ENCODE data around the gene CACNG3.
"Not testable (repeated sequence)": the region's sequence is repeated elsewhere in the genome, so short reads cannot be mapped to it uniquely, and the experiment has no call there.

Gene CACNG3

DNA sequence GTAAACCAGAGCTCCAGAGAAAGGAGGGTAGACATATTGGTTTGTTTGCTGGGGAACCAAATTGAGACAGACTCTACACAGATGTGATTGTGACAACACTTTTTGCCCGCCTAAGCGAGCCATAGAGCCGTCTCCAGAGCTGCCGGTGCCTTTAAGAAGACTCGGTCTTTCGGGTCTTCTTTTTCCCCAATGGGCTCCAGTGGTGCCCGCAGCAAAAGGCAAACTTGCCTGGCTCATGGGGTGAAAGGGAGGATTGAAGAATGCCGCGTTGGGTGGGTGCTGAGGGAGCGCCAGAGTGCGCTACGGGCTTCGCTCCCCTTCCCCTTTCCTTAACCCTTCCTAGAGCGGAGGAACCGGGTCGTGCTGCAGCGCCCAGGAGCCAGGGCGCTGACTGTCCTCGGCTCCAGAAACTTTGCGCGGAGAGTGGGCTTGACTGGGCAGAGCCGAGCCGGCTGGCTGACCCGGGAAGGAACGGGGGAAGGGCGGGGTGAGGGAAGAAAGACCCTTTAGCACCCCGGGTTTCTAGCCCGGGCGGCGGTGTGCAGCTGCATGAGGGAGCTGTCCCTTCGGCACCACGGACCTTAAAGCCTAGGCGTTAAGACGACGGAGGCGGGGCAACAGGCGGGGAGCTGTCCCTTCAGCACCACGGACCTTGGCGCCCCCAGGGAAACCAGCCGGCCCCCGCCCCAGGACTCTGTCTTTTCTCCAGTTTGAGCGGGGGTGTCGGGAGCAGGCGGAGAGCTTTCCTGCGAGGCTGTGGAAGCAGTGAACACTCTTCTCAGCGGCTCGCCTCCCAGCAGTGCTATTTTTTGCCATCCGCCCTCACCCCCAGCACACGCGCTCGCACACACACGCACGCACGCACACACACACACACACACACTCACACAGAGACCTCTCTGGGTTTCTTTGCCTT, at the start of gene CACNG3:
TSS of gene CACNG3 (plus strand) at position 880 of the 916 bp plus-strand sequence. CDS start 420 bp downstream, outside the sequence.
- peak; percentile 77 for DNase-seq (ENCODE audit: low spot score)

- DNase-seq (ENCODE audit: low spot score), result no peak
Measured at GRCh38 chr16:24206926-24207325, 49.2 kb upstream of the CACNG3 start.

DNA sequence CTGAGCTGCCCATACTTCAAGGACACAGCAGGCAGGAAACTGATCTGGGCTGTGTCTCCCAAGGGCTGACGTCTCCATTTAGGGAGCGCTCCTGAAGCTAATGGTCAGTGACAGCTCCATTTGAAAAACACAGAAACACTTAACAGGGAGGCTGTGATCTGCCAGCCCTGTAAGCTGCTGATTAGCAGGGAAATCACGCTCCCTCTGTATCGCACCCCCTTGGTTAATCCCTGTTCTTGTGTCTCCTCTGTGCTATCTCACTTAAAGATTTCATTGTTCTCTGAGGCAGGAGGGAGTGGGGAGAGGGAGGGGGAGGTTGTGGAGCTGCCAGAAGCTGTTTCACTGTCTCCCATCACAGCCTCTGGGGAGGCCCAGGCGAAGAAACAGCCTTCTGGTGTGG, 47.4 kb upstream of the CACNG3 start:
- DNase-seq (ENCODE audit: low spot score), result no peak

GRCh38 chr16:24214992-24215391, 41.1 kb upstream of the CACNG3 start:
- DNase-seq (ENCODE audit: low spot score), result no peak

DNA sequence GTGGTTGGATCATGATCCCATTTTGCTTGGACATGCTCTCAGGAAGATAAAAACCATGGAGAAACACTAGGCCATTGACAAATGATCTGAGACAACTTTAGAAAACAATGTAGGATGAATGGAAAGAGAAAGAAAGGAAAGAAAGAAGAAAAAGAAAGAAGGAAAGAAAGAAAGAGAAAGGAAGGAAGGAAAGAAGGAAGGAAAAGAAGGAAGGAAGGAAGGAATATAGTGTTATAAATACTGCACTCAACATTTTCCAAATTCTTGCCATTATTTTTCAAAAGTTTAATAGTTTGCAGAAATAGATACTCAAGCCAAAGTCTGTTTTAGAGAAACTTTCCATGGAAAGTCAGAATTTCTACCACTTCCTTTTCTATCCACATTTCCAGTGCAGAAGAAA, 39.2 kb upstream of the CACNG3 start:
- no peak for DNase-seq (ENCODE audit: low spot score)

DNA sequence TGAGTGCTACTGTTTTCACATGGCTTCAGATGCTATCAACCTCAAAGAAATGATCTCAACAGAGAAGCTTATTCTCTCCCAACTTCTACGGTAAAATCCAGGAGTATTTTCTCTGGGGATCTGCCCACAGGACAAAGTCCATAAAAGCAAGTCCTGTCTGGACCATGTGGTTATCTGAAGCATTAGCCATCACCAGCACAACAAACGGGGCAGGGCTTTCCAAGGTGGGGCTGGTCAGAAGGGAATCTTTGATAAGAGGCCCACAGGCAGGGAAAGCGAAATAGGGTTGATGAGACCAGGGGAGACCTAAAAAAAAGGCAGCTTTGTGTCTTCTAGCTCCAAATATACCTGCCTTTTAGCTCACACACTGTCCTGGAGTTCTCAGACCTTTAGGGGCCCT, 38.7 kb upstream of the CACNG3 start:
- no peak for DNase-seq (ENCODE audit: low spot score)

DNA sequence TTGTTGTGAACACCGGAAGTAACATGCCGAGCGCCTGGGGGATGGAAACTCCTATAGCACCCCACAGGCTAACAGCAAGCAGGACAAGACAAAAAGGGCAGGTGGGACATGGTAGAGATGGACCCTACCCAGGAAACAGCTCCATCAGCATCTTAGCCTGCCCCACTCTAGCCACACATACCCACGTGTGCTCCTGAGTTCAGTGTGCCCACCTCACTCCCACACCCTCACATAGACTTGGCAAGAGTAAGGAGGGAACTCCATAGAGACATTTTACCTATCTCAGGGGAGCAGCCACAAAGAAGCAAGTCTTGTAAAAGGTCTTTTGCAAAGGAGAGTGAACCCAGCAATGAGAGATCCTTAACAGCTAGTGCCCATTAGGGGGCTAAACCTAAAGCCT, 37.8 kb upstream of the CACNG3 start:
- DNase-seq (ENCODE audit: low spot score), result no peak

DNA sequence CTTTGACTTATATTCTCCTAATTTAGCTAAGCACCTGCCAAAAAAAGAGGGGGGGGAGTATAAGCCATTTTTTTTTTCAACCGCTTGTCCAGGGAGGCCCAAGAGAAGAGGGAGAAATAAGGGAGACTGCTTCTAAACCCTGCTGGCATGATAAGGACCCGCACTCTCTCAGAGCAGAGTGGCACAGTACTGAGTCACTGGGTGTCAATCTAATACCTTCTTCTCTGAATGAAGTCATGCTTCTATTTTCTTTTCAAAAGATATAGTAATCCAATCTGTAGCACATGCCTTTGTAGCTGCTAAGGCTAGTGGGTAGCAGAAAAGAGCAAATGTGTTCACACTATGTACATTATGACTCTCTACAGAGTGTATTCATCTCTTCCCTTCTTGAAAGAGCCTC, 34.9 kb upstream of the CACNG3 start:
- no peak for DNase-seq (ENCODE audit: low spot score)

DNA sequence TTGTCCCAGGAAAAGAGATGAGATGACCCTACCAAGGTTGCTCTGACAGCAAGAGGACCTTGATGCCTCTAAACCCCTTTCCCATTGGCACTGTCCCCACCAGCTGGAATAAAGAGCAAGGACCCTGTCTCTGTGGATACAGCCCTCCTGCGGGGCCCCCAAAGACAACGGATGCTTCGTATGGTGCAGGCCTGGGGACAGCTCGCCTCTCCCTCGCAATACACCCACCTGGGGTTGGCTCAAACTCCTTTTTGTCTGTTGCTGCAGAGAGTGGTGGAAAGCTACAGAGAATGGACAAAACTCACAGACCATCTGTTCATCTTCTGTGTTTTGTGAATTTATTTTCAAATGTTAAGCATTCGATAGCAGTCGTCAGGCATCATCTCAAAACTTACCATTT, 27.6 kb upstream of the CACNG3 start:
- no peak for DNase-seq (ENCODE audit: low spot score)

GRCh38 chr16:24232936-24233335, 23.2 kb upstream of the CACNG3 start:
- no peak for DNase-seq (ENCODE audit: low spot score)

DNA sequence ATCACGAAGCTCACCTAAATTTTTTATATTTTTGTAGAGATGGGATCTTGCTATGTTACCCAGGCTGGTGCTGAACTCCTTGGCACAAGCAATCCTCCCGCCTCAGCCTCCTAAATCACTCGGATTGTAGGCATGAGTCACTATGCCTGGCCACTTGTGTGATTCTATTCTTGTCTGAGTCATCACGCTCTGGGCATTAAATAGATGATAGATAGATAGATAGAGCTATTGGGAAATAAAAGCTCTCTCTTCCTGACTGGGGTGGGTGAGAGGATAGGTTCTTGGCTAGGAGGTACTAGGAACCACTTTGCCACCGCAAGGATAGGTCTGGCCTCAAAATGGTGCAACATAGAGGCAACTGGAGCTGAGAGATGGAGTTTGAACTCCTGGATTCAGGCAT, 21.4 kb upstream of the CACNG3 start:
- no peak for DNase-seq (ENCODE audit: low spot score)

DNA sequence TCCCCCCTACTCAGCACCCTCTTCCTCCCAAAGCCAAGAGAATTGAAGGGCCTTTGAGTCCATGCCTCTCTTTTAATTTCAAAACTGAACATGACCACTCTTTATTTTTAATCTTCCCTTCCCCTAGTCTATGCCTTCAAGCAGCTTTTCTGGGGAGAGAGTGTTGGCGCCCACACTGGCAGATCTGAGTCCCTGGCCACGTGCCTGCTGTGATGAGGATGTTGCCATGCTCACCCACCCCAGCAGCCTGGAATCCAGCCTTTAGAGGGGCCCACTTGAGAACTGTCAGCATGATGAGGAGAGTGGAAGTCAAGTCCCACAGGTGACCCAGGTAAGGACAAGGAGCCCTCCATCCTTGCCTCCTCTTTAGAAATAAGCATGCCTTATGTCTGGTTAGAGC, 20.3 kb upstream of the CACNG3 start:
- DNase-seq (ENCODE audit: low spot score), result no peak

GRCh38 chr16:24238846-24239245, 17.3 kb upstream of the CACNG3 start:
- not testable (repeated sequence) for DNase-seq (ENCODE audit: low spot score)

- no peak for DNase-seq (ENCODE audit: low spot score)
Measured at GRCh38 chr16:24246911-24247607, 9.1 kb upstream of the CACNG3 start.

GRCh38 chr16:24253192-24253591, 2.9 kb upstream of the CACNG3 start:
- peak; percentile 68 for DNase-seq (ENCODE audit: low spot score)

DNA sequence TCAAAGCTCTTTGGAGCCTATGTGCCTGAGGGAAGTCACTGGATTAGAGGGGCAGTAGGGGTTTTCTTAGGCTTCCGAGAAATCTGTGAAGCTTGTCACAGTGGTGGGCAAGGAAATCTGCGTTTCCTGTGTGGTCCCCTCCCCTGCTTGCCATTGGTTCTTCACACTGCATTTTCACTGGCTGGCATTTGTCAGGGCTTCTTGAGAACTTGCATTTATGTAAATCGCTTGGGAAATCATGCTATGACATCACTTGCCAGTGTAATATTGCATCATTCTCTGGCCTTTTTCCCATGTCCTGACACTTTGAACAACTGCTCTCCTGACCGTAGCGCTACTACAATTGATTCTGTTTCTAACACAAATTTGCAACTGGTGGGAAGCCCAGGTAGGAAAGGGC, 1.8 kb downstream of the CACNG3 start:
- DNase-seq (ENCODE audit: low spot score), result no peak

- DNase-seq (ENCODE audit: low spot score), result no peak
Measured at GRCh38 chr16:24258791-24259190, 2.7 kb downstream of the CACNG3 start.

GRCh38 chr16:24262816-24263215, 6.7 kb downstream of the CACNG3 start:
- DNase-seq (ENCODE audit: low spot score), result no peak

DNA sequence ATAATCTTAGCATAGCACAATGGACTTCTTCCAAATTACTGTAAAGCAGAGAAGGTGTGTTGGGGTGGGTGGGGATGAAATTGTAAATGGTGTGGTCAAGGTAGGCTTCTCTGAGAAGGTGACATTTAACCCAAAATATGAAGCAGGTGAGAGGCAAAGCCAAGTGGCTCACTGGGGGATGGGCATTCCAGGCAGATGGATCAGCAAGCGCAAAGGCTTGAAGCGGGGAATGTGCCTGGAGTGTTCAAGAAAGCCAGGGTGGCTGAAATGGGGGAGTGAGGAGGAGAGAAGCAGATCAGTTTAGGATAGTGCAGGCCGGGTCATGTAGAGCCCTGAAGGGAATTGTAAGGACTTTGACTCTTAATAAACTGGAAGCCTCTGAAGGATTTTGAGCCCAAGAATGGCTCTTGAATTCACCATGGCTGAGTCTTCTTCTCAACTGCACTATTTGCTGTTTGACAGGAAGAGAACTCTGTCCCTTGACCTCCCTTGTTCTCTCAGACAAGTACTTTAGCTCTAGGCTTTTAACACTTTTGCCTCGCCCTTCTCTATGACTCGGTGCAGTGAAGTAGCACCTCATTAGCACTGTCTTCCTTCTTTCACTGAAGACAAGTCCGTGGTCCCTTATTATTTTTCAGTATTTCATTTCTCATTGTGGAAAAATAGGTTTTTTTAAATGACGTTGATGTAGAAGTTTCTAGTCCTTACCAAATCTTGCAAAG, 14.7 kb downstream of the CACNG3 start:
- DNase-seq (ENCODE audit: low spot score), result no peak

DNA sequence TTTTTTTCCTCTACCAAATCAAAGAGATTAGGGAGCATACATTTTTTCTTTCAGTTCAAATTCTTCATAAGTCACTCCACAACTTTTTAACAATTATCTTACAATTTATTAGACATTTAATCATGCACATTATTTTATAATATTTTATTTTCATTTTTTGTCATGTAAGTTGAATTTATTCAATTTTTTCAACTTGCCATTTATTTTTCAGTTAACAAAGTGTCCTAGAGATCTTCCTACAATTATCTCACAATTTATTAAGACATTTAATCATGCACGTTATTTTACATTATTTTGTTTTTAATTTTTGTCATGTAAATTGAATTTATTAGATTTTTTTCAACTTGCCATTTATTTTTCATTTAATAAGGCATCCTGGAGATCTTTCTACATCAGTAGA, 16.2 kb downstream of the CACNG3 start:
- DNase-seq (ENCODE audit: low spot score), result no peak

- no peak for DNase-seq (ENCODE audit: low spot score)
Measured at GRCh38 chr16:24273508-24274182, 17.5 kb downstream of the CACNG3 start.

DNA sequence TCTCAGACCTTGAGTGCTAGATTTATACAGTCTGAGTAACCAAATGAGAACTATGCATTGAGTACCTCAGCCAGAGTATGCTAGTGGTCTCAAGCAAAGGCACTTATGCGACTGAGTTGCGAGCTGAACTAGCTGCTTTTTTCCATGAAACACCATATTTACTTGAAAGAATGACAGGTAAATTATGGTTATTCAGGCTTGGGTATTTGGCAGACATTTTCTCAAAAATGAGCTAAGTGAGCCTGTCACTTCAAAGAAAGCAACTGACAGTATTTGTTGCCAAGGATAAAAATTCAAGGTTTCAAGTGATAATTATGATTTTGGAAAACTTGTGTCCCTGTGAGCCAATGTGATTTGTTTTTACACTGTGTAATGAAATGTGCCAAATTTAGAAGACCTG, 19.3 kb downstream of the CACNG3 start:
- no peak for DNase-seq (ENCODE audit: low spot score)
